Activated naive CD4-positive, alpha-beta T cell treated with anti-CD3 and anti-CD28 coated beads, Interleukin-2, amount 10 ng/mL, durations not matched to agents 7 days and 5 days (primary cell): ENCODE measurements around the gene GRID1.

ENCODE experiments used
- CTCF ChIA-PET: fragments of 350-600 bp; sonication (Branson Sonifier 250); formaldehyde crosslinking; loops from one replicate; lab custom pipeline; 2021; ENCODE audit warnings: antibody characterized with exemption; lab: Charles Lee
- DNase-seq: peaks from one replicate; pipeline ENCODE4 v3.0.0-alpha.2; 2020
- H3K27ac Mint-ChIP-seq: one replicate; pipeline ENCODE4 v1.8.0; 2021; ENCODE audit warnings: mild to moderate bottlenecking, moderate library complexity, mixed read lengths
- H3K27me3 Mint-ChIP-seq: one replicate; pipeline ENCODE4 v1.8.0; 2021; ENCODE audit warnings: mild to moderate bottlenecking, mixed read lengths
- H3K36me3 Mint-ChIP-seq: one replicate; pipeline ENCODE4 v1.8.0; 2021; ENCODE audit warnings: mixed read lengths
- H3K4me1 Mint-ChIP-seq: one replicate; pipeline ENCODE4 v1.8.0; 2021; ENCODE audit warnings: mixed read lengths
- H3K4me3 Mint-ChIP-seq: one replicate; pipeline ENCODE4 v1.8.0; 2021; ENCODE audit warnings: mild to moderate bottlenecking, moderate library complexity, mixed read lengths
- H3K9me3 Mint-ChIP-seq: one replicate; pipeline ENCODE4 v1.8.0; 2021; ENCODE audit warnings: mixed read lengths

The GRID1 gene

DNA sequence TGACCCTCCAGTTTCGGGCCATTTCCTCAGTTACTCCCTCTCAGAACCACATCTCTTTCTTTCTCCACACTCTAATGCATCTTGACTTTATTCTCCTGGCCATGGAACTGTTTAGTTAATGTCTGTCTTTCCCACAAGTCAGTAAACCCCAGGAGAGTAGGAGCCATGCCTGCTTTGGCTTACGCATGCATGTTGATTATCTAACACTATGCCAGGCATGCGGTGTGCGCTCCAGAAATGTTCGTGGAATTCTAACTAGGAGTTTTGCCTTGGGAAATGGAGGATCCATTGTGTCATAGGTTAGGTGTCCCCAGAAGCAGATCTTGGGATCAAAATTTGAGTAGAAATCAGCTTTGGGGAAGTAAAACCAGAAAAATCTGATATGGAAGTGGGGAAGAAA lies 308.9 kb downstream of the GRID1 start:
- H3K4me1 Mint-ChIP-seq, result no peaks in the 10 kb centered on the region
- H3K36me3 Mint-ChIP-seq, result no peaks in the 10 kb centered on the region
- H3K27me3 Mint-ChIP-seq, result peaks cover 43% of the 10 kb centered on the region
- H3K27ac Mint-ChIP-seq, result no peak overlapping the region
- H3K4me3 Mint-ChIP-seq, result no peak overlapping the region
- no peaks in the 10 kb centered on the region for H3K9me3 Mint-ChIP-seq
- CTCF ChIA-PET, result no interaction called here
- DNase-seq, result no peak

GRCh38 chr10:86056672-86057071 lies 309.9 kb downstream of the GRID1 start:
- H3K4me1 Mint-ChIP-seq, result no peaks in the 10 kb centered on the region
- no peaks in the 10 kb centered on the region for H3K36me3 Mint-ChIP-seq
- no peak overlapping the region for H3K4me3 Mint-ChIP-seq
- H3K27me3 Mint-ChIP-seq, result peaks cover 39% of the 10 kb centered on the region
- no peaks in the 10 kb centered on the region for H3K9me3 Mint-ChIP-seq
- no peak for DNase-seq
- no peak overlapping the region for H3K27ac Mint-ChIP-seq
- CTCF ChIA-PET, result no interaction called here

GRCh38 chr10:86055928-86056327 lies 310.7 kb downstream of the GRID1 start:
- Mint-ChIP-seq H3K4me1 (no peaks in the 10 kb centered on the region), H3K4me3 (no peak overlapping the region), H3K27me3 (peaks cover 33% of the 10 kb centered on the region), H3K27ac (no peak overlapping the region), H3K9me3 (no peaks in the 10 kb centered on the region), H3K36me3 (no peaks in the 10 kb centered on the region)
- CTCF ChIA-PET, result no interaction called here
- no peak for DNase-seq

GRCh38 chr10:86053675-86054074 lies 312.9 kb downstream of the GRID1 start:
- no peaks in the 10 kb centered on the region for H3K4me1 Mint-ChIP-seq
- H3K4me3 Mint-ChIP-seq, result no peak overlapping the region
- no peaks in the 10 kb centered on the region for H3K9me3 Mint-ChIP-seq
- no peak for DNase-seq
- no peaks in the 10 kb centered on the region for H3K36me3 Mint-ChIP-seq
- H3K27ac Mint-ChIP-seq, result no peak overlapping the region
- CTCF ChIA-PET, result no interaction called here
- peaks cover 29% of the 10 kb centered on the region for H3K27me3 Mint-ChIP-seq

- Mint-ChIP-seq H3K36me3 (no peaks in the 10 kb centered on the region), H3K27ac (no peak overlapping the region), H3K4me3 (no peak overlapping the region), H3K9me3 (no peaks in the 10 kb centered on the region), H3K4me1 (peaks cover 10% of the 10 kb centered on the region), H3K27me3 (peaks cover 31% of the 10 kb centered on the region)
- CTCF ChIA-PET, result no interaction called here
- no peak for DNase-seq
These were observed 315.0 kb downstream of the GRID1 start for GRCh38 chr10:86051586-86051985.

DNA sequence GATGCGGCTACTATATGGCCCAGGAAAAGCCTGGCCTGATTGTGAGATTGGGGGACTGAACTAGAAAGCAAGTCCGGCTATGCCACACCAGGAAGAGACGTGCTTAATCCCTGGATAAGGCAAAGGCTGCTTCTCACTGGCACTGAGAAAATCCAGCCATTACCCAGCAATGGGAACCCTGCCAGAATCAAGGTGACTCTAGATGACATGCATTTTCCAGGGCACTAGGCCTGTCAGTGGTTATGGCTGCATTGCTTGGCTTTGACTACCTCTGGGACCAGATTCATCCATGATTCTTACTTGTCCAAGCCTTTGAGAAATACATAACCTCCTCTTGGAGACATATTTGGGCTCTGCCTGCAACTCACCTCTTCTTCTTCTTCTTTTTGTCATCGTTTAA lies 317.2 kb downstream of the GRID1 start:
- H3K27ac Mint-ChIP-seq, result no peak overlapping the region
- H3K4me1 Mint-ChIP-seq, result peaks cover 10% of the 10 kb centered on the region
- no peaks in the 10 kb centered on the region for H3K9me3 Mint-ChIP-seq
- no peak for DNase-seq
- H3K4me3 Mint-ChIP-seq, result no peak overlapping the region
- no peaks in the 10 kb centered on the region for H3K36me3 Mint-ChIP-seq
- CTCF ChIA-PET, result no interaction called here
- H3K27me3 Mint-ChIP-seq, result peaks cover 30% of the 10 kb centered on the region

- Mint-ChIP-seq H3K4me1 (peaks cover 10% of the 10 kb centered on the region), H3K4me3 (no peak overlapping the region), H3K27ac (no peak overlapping the region), H3K27me3 (peaks cover 28% of the 10 kb centered on the region), H3K36me3 (no peaks in the 10 kb centered on the region), H3K9me3 (no peaks in the 10 kb centered on the region)
- DNase-seq, result no peak
- CTCF ChIA-PET, result no interaction called here
These were observed 317.6 kb downstream of the GRID1 start for GRCh38 chr10:86048973-86049372.

- no peaks in the 10 kb centered on the region for H3K36me3 Mint-ChIP-seq
- no peak overlapping the region for H3K4me3 Mint-ChIP-seq
- peaks cover 28% of the 10 kb centered on the region for H3K27me3 Mint-ChIP-seq
- CTCF ChIA-PET, result no interaction called here
- peaks cover 10% of the 10 kb centered on the region for H3K4me1 Mint-ChIP-seq
- H3K9me3 Mint-ChIP-seq, result no peaks in the 10 kb centered on the region
- DNase-seq, result no peak
- no peak overlapping the region for H3K27ac Mint-ChIP-seq
These were observed 318.0 kb downstream of the GRID1 start for GRCh38 chr10:86048571-86048970.

- no peak overlapping the region for H3K4me3 Mint-ChIP-seq
- H3K27me3 Mint-ChIP-seq, result peaks cover 24% of the 10 kb centered on the region
- no peaks in the 10 kb centered on the region for H3K36me3 Mint-ChIP-seq
- CTCF ChIA-PET, result interaction anchor here (0.6 kb wide), 1 partner anchor 541 kb away, joined by 3 read pairs; no protein-coding TSS in a partner anchor
- no peak for DNase-seq
- no peak overlapping the region for H3K27ac Mint-ChIP-seq
- no peaks in the 10 kb centered on the region for H3K9me3 Mint-ChIP-seq
- peaks cover 10% of the 10 kb centered on the region for H3K4me1 Mint-ChIP-seq
These were observed 319.0 kb downstream of the GRID1 start for GRCh38 chr10:86047588-86047987.

- H3K4me3 Mint-ChIP-seq, result no peak overlapping the region
- CTCF ChIA-PET, result no interaction called here
- H3K9me3 Mint-ChIP-seq, result no peaks in the 10 kb centered on the region
- H3K36me3 Mint-ChIP-seq, result no peaks in the 10 kb centered on the region
- peaks cover 24% of the 10 kb centered on the region for H3K27me3 Mint-ChIP-seq
- no peak overlapping the region for H3K27ac Mint-ChIP-seq
- no peak for DNase-seq
- peaks cover 10% of the 10 kb centered on the region for H3K4me1 Mint-ChIP-seq
These were observed 319.6 kb downstream of the GRID1 start for GRCh38 chr10:86046845-86047460.

GRCh38 chr10:86045896-86046295 lies 320.7 kb downstream of the GRID1 start:
- Mint-ChIP-seq H3K27me3 (peaks cover 24% of the 10 kb centered on the region), H3K9me3 (no peaks in the 10 kb centered on the region), H3K27ac (no peak overlapping the region), H3K4me1 (peaks cover 10% of the 10 kb centered on the region), H3K36me3 (no peaks in the 10 kb centered on the region), H3K4me3 (no peak overlapping the region)
- DNase-seq, result no peak
- CTCF ChIA-PET, result no interaction called here

GRCh38 chr10:86044029-86044428 lies 322.6 kb downstream of the GRID1 start:
- Mint-ChIP-seq H3K36me3 (no peaks in the 10 kb centered on the region), H3K27me3 (peaks cover 24% of the 10 kb centered on the region), H3K27ac (no peak overlapping the region), H3K4me1 (peaks cover 10% of the 10 kb centered on the region), H3K9me3 (no peaks in the 10 kb centered on the region), H3K4me3 (no peak overlapping the region)
- CTCF ChIA-PET, result no interaction called here
- DNase-seq, result no peak

DNA sequence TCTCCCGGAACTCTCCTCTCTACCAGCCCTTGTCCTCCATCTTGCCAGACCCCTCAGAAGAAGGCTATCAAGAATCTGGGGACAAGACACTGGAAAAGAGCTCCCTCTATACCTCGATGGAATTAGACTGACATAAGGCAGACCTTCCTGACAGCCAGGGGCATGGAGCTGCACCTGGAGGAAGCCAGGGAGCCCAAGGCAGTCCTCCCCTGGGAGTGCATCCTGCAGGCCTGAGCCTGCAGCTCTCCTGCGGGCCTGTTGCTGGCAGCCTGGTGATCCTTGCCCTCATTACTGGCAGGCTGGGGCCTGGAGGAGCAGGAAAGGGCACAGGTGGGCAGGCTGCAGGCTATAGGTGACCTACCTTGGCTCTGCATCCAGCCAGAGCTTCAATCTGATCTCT lies 323.4 kb downstream of the GRID1 start:
- Mint-ChIP-seq H3K4me3 (no peak overlapping the region), H3K4me1 (peaks cover 10% of the 10 kb centered on the region), H3K36me3 (no peaks in the 10 kb centered on the region), H3K9me3 (no peaks in the 10 kb centered on the region), H3K27ac (no peak overlapping the region), H3K27me3 (peaks cover 22% of the 10 kb centered on the region)
- no peak for DNase-seq
- CTCF ChIA-PET, result no interaction called here

DNA sequence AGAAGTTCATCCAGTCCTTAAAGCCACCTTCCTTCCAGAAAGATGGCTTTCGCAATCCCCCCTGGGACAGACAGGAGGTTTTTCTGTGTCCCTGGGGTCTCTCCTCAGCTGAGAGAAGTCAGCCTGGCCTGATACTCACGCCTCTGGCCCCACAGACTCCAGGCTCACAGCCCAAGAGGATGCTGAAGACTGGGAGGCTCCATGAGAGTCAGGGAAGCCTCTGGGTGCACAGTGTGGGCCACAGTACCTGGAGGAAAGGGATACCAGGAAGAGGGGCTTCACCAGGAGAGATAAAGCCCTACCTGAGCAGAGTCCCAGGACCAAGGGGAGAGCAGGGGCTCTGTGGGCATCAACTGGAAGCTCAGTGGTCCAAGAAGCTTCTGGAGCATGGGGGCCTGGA lies 324.4 kb downstream of the GRID1 start:
- no peaks in the 10 kb centered on the region for H3K9me3 Mint-ChIP-seq
- peaks cover 15% of the 10 kb centered on the region for H3K27me3 Mint-ChIP-seq
- CTCF ChIA-PET, result no interaction called here
- H3K4me3 Mint-ChIP-seq, result no peak overlapping the region
- no peak for DNase-seq
- no peak overlapping the region for H3K27ac Mint-ChIP-seq
- no peaks in the 10 kb centered on the region for H3K36me3 Mint-ChIP-seq
- peaks cover 1% of the 10 kb centered on the region for H3K4me1 Mint-ChIP-seq

DNA sequence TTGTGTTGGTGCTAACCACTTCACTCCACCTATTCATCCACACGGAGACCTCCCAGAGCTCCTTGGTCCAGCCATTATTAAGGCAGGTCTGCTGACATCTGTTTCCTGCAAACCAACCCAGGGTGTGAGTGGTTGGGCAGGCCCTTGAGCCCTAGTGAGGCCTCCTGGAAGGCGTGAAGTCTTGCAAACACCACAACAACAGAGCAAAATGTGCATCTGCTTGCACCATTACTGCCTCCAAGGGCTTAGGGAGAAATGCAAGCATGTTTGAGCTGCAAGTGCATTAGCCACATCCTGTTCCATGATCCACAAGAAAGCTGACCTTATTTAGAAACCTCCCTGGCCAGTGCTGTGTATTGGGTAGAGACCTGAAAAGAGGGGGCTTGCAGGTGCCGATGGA lies 325.5 kb downstream of the GRID1 start:
- DNase-seq, result no peak
- Mint-ChIP-seq H3K36me3 (no peaks in the 10 kb centered on the region), H3K27me3 (peaks cover 9% of the 10 kb centered on the region), H3K4me1 (no peaks in the 10 kb centered on the region), H3K9me3 (no peaks in the 10 kb centered on the region), H3K4me3 (no peak overlapping the region), H3K27ac (no peak overlapping the region)
- CTCF ChIA-PET, result no interaction called here
